Ectodermal cell (in vitro differentiated cells): ENCODE data around the gene KRTAP12-1. TPM values are rescaled to one million over a fixed set of nuclear protein-coding genes. Genes with fewer than 3 reads are reported as not detected.

ENCODE experiments used
- H3K27ac ChIP-seq: 2 replicates; pipeline ENCODE4 v1.7.0; 2013; ENCODE audit warnings: mild to moderate bottlenecking, low read depth, low read length; ENCODE audit not compliant: insufficient read depth, poor library complexity, severe bottlenecking
- H3K27me3 ChIP-seq: 2 replicates; pipeline ENCODE4 v1.7.0; 2013; ENCODE audit warnings: mild to moderate bottlenecking, low read length; ENCODE audit not compliant: insufficient read depth, control insufficient read depth, poor library complexity, severe bottlenecking
- H3K36me3 ChIP-seq: one replicate; pipeline ENCODE4 v1.7.0; 2013; ENCODE audit warnings: low read length; ENCODE audit not compliant: control insufficient read depth, insufficient read depth
- H3K4me1 ChIP-seq: one replicate; pipeline ENCODE4 v1.7.0; 2013; ENCODE audit warnings: low read length; ENCODE audit not compliant: control insufficient read depth, insufficient read depth
- H3K4me3 ChIP-seq: 2 replicates; pipeline ENCODE4 v1.7.0; 2013; ENCODE audit warnings: low read depth, low read length, control low read depth; ENCODE audit not compliant: insufficient read depth
- H3K9me3 ChIP-seq: 2 replicates; pipeline ENCODE4 v1.7.0; 2013; ENCODE audit warnings: mild to moderate bottlenecking, low read length, moderate library complexity; ENCODE audit not compliant: control insufficient read depth
- WGBS, 2 experiments: methylation state at CpG; one replicate each; pipeline ENCODE4 v1.1.7; 2013; ENCODE audit warnings: missing lambda C conversion rate in 2 of 2; 5-methylcytosine and 5-hydroxymethylcytosine counted together
- polyA plus RNA-seq, 4 experiments: library from polyadenylated mRNA; stranded (reverse); fragments of 50-300 nt; gene quantifications; one replicate each; pipeline ENCODE4 v1.2.3, GENCODE V29; 2013

The KRTAP12-1 gene, protein sequence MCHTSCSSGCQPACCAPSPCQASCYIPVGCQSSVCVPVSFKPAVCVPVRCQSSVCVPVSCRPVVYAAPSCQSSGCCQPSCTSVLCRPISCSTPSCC
- polyA plus RNA-seq (2013, experiment 1 of 4), result not detected
- polyA plus RNA-seq (2013, experiment 2 of 4), result not detected
- not detected for polyA plus RNA-seq (2013, experiment 3 of 4)
- polyA plus RNA-seq (2013, experiment 4 of 4), result not detected

- no peaks in the 10 kb centered on the region for H3K9me3 ChIP-seq
- peaks cover 7% of the 10 kb centered on the region for H3K4me1 ChIP-seq
- H3K4me3 ChIP-seq, result no peak within 1 kb of the TSS
- no peaks in the 10 kb centered on the region for H3K27me3 ChIP-seq
- H3K36me3 ChIP-seq, result no peaks in the 10 kb centered on the region
- no peak within 1 kb of the TSS for H3K27ac ChIP-seq
- 94 to 95% methylated on average over 23 of the region's 23 CpGs for WGBS, 2 experiments
Measured at GRCh38 chr21:44681861-44682579, at the start of gene KRTAP12-1. Gene KRTAP12-1 (minus strand): TSS chr21:44682163. CDS start chr21:44682123, 40 bp downstream.

- WGBS, 2 experiments, result 87 to 88% methylated on average over 9 of the region's 9 CpGs
- H3K4me3 ChIP-seq, result no peak overlapping the region
- no peaks in the 10 kb centered on the region for H3K9me3 ChIP-seq
- no peaks in the 10 kb centered on the region for H3K27me3 ChIP-seq
- no peak overlapping the region for H3K27ac ChIP-seq
- no peaks in the 10 kb centered on the region for H3K36me3 ChIP-seq
- no peaks in the 10 kb centered on the region for H3K4me1 ChIP-seq
Measured at GRCh38 chr21:44730951-44731579, 49.1 kb upstream of the KRTAP12-1 start.

GRCh38 chr21:44730028-44730395, 48.0 kb upstream of the KRTAP12-1 start:
- no peaks in the 10 kb centered on the region for H3K9me3 ChIP-seq
- 94 to 95% methylated on average over 7 of the region's 7 CpGs for WGBS, 2 experiments
- no peaks in the 10 kb centered on the region for H3K27me3 ChIP-seq
- no peaks in the 10 kb centered on the region for H3K4me1 ChIP-seq
- no peak overlapping the region for H3K27ac ChIP-seq
- H3K4me3 ChIP-seq, result no peak overlapping the region
- no peaks in the 10 kb centered on the region for H3K36me3 ChIP-seq

DNA sequence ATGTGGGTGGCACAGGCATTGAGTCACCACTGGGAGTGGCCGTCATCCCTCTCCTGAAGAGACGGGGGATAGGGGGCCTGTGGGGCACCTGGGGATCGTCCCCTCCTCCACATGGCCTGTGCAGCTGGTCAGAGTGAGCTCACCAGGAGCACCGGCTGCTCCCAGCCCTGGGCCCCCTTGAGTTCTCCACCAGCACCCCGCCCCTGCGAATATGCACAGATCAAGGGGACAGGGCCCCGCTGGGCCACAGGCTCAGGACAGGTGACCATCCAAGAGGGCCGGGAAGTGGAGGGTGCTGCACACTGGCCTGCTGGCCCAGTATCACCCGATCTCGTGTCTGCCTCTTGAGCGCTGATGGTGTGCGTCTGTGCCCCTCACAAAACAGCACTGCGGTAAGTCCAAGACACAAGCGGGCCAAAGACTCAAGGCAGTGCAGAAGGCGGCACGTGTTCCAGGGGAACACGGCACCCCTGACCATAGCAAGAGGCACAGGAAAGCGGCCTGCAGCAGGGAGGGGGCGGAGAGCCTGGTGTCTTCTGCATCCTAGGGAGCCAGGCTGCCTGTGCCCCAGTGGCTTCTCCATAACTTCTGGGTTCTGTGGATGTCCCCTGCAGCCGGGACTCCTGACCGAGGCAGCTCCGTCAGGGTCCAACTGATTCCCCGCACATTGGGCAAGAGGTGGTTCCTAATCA, 47.5 kb upstream of the KRTAP12-1 start:
- Histone ChIP-seq H3K36me3 (no peaks in the 10 kb centered on the region), H3K27me3 (no peaks in the 10 kb centered on the region), H3K4me1 (no peaks in the 10 kb centered on the region), H3K27ac (no peak overlapping the region), H3K4me3 (no peak overlapping the region), H3K9me3 (no peaks in the 10 kb centered on the region)
- WGBS, 2 experiments, result 92 to 96% methylated on average over 23 of the region's 23 CpGs

DNA sequence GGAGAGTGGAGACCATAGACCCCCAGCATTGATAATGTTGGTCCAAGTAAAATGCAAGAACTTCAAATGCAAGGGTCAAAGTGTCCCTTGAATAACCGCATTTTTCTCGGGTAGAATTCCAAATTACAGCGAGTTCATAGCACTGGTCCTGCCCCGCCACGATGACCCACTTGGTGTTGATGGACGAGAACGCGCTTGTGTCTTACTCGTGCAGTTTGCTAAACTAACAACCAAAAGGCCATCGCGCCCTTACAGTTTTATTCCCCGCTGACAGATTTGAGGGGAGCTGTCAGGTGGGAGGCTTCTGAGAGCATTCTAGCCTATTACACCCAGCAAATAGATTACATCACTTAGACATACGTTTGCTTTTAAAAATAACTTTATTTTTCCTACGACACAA, 46.8 kb upstream of the KRTAP12-1 start:
- 94 to 95% methylated on average over 14 of the region's 14 CpGs for WGBS, 2 experiments
- H3K27ac ChIP-seq, result no peak overlapping the region
- no peaks in the 10 kb centered on the region for H3K4me1 ChIP-seq
- peaks cover 3% of the 10 kb centered on the region for H3K27me3 ChIP-seq
- no peaks in the 10 kb centered on the region for H3K9me3 ChIP-seq
- no peaks in the 10 kb centered on the region for H3K36me3 ChIP-seq
- no peak overlapping the region for H3K4me3 ChIP-seq

GRCh38 chr21:44727757-44728156, 45.8 kb upstream of the KRTAP12-1 start:
- no peaks in the 10 kb centered on the region for H3K36me3 ChIP-seq
- H3K4me3 ChIP-seq, result no peak overlapping the region
- WGBS, 2 experiments, result 89 to 93% methylated on average over 9 of the region's 9 CpGs
- H3K4me1 ChIP-seq, result peaks cover 2% of the 10 kb centered on the region
- peaks cover 10% of the 10 kb centered on the region for H3K27me3 ChIP-seq
- no peak overlapping the region for H3K27ac ChIP-seq
- H3K9me3 ChIP-seq, result no peaks in the 10 kb centered on the region

DNA sequence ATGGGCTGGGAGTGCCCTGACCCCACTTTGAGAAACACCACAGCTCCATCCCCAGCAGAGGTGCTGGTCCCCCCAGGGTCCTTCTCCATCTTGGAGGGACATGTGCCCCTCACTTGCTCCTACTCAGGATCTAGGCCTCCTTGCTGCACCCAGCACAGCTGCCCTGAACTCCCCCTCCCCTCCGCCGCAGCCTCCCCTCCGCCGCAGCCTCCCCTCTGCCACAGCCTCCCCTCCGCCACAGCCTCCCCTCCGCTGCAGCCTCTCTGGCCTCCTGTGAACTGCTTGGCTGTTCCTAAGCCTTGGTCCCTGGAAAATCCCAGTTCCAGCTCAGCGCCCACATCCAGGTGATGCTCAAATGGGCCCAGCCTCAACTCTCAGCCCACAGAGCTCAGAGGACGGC, 45.4 kb upstream of the KRTAP12-1 start:
- Histone ChIP-seq H3K36me3 (no peaks in the 10 kb centered on the region), H3K27me3 (peaks cover 10% of the 10 kb centered on the region), H3K27ac (no peak overlapping the region), H3K9me3 (no peaks in the 10 kb centered on the region), H3K4me1 (peaks cover 5% of the 10 kb centered on the region), H3K4me3 (no peak overlapping the region)
- WGBS, 2 experiments, result 96 to 97% methylated on average over 8 of the region's 8 CpGs

DNA sequence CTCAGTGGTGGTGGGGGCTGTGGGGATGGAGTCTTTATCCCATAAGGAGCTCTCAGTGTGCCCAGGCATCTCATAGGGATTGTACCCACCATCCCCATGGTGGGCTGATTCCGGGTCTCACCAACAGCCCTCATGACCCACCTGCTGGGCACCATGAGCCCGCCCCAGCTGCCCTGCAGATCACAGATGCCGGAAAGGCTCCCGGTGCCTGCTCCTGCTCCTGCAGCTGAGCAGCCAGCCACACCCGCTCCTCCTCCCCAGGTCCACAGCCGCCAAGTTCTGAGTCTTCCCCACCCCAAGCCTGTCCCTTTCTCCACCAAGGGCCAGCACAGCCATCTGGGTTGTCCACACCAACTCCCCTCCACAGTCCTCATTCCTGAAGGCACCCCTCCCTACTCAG, 44.9 kb upstream of the KRTAP12-1 start:
- H3K27ac ChIP-seq, result no peak overlapping the region
- H3K36me3 ChIP-seq, result no peaks in the 10 kb centered on the region
- H3K27me3 ChIP-seq, result peaks cover 10% of the 10 kb centered on the region
- peaks cover 5% of the 10 kb centered on the region for H3K4me1 ChIP-seq
- no peaks in the 10 kb centered on the region for H3K9me3 ChIP-seq
- 81 to 87% methylated on average over 6 of the region's 6 CpGs for WGBS, 2 experiments
- H3K4me3 ChIP-seq, result no peak overlapping the region

- Histone ChIP-seq H3K27ac (no peak overlapping the region), H3K9me3 (no peaks in the 10 kb centered on the region), H3K36me3 (no peaks in the 10 kb centered on the region), H3K27me3 (peaks cover 10% of the 10 kb centered on the region), H3K4me3 (no peak overlapping the region), H3K4me1 (peaks cover 5% of the 10 kb centered on the region)
- WGBS, 2 experiments, result 93 to 94% methylated on average over 14 of the region's 14 CpGs
Measured at GRCh38 chr21:44724926-44725325, 43.0 kb upstream of the KRTAP12-1 start.

GRCh38 chr21:44724196-44724595, 42.2 kb upstream of the KRTAP12-1 start:
- 95 to 96% methylated on average over 7 of the region's 7 CpGs for WGBS, 2 experiments
- Histone ChIP-seq H3K27me3 (peaks cover 10% of the 10 kb centered on the region), H3K9me3 (no peaks in the 10 kb centered on the region), H3K4me3 (no peak overlapping the region), H3K27ac (no peak overlapping the region), H3K36me3 (no peaks in the 10 kb centered on the region), H3K4me1 (peaks cover 5% of the 10 kb centered on the region)
